Upper lobe of left lung (tissue), 4 donors: Measurements from ENCODE around the gene AFF3.

ENCODE experiments used
- POLR2AphosphoS5 ChIP-seq, 2 donors: sonication (generic); formaldehyde crosslinking; IDR thresholded peaks; one replicate each; pipeline ENCODE4 v1.5.1; 2017; ENCODE audit warnings: antibody characterized with exemption in 2 of 2
- TF ChIP-seq, protein P1 (sequence below), 6 experiments: fragments of 450-650 bp in 4 of 6; fragments of 200-600 bp in 2 of 6; sonication (generic) in 2 of 6; IDR thresholded peaks; one replicate each; pipeline ENCODE4 v1.5.1; 2016 to 2019; ENCODE audit warnings: antibody characterized with exemption in 6 of 6

DNA sequence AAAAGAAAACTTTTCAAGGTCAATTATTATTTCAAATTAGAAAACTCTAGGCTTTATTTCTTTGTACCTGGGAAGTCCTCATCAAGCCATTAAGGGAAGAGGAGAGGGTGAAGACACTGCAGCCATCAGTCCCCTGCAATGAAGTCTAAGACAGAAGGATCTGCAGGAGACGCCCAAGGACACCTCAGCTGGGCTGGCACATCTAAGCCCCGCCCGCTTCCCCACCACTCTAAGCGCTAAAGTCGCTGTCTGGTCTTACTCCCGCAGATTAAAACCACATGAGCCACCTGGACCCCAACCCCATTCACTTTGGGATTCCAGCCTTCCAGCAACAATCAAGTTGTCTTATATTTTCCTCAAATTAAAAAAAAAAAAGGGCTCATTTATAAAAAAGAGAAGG, 104.4 kb downstream of the AFF3 start:
- TF ChIP-seq, protein P1, sequence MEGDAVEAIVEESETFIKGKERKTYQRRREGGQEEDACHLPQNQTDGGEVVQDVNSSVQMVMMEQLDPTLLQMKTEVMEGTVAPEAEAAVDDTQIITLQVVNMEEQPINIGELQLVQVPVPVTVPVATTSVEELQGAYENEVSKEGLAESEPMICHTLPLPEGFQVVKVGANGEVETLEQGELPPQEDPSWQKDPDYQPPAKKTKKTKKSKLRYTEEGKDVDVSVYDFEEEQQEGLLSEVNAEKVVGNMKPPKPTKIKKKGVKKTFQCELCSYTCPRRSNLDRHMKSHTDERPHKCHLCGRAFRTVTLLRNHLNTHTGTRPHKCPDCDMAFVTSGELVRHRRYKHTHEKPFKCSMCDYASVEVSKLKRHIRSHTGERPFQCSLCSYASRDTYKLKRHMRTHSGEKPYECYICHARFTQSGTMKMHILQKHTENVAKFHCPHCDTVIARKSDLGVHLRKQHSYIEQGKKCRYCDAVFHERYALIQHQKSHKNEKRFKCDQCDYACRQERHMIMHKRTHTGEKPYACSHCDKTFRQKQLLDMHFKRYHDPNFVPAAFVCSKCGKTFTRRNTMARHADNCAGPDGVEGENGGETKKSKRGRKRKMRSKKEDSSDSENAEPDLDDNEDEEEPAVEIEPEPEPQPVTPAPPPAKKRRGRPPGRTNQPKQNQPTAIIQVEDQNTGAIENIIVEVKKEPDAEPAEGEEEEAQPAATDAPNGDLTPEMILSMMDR (IDR thresholded peaks at IDR 0.05), result no peak
- TF ChIP-seq POLR2AphosphoS5 (IDR thresholded peaks at IDR 0.05), result no peak
